Measurements from ENCODE around the gene GNL1. TPM values are rescaled to one million over a fixed set of nuclear protein-coding genes. Genes with fewer than 3 reads are reported as not detected.

GNL1 gene
- total RNA-seq, 1 experiment from 2014 or later: 81.3 TPM

DNA sequence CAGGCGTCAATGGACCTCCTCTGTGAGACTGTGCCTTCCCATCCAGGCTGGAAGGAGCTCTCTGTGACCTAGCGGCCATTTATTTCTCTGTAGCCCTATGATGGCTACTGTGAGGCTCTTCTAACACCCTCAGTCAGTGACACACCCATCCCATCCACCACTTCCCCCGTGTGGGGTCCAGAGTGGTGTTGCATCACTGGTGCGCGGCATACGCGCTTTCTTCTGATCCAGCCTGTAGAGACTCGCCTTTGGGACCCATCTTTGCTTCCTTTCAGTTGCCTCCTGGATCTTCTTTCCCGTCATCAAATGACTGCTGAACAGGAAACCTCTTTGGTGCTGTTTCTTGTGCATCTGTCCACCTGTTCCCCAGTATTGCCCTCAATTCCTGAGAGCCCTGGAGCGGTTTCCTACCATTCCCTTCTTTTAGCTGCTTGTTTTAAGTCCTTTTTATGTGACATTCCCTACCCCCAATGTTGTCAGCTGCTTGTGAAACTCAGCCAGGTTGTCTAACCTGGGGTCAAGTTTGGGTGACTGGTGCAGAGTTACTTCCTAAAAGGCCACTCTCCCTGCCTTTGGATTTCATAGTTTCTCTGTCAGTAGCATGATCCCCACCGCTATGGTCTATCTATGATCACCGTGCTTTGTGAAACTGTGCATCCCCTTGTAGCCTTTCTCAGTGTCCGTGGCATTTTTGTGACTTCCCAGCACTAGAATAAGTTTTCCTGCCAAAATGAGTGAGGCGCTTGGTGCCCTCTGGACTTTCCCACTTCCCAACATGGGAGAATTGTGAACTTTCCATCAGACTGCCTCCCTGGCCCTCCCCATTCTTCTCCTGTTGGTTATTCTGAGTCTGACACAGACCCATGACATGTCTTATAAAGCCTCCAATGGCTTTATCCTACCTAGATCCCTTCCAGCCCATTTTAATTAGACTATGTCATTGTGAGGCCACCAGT, 6.5 kb upstream of the GNL1 start:
- H3K9me3 Mint-ChIP-seq (ENCODE audit: low read depth, unreplicated experiment): no peaks in the 10 kb centered on the region
- no peak overlapping the region for H3K4me3 Mint-ChIP-seq (ENCODE audit: low read depth, unreplicated experiment)
- no TSS peak for BruUV-seq (replicated peaks)
- intact Hi-C loops (cut with micrococcal nuclease; ENCODE audit: unreplicated experiment): no loop called here
- no peaks in the 10 kb centered on the region for H3K27me3 Mint-ChIP-seq (ENCODE audit: unreplicated experiment)
- CTCF ChIA-PET: no interaction called here
- H3K4me1 Mint-ChIP-seq (ENCODE audit: low read depth, unreplicated experiment): peaks cover 12% of the 10 kb centered on the region
- no peak overlapping the region for H3K27ac Mint-ChIP-seq (ENCODE audit: unreplicated experiment)
- TF ChIP-seq, protein P1, sequence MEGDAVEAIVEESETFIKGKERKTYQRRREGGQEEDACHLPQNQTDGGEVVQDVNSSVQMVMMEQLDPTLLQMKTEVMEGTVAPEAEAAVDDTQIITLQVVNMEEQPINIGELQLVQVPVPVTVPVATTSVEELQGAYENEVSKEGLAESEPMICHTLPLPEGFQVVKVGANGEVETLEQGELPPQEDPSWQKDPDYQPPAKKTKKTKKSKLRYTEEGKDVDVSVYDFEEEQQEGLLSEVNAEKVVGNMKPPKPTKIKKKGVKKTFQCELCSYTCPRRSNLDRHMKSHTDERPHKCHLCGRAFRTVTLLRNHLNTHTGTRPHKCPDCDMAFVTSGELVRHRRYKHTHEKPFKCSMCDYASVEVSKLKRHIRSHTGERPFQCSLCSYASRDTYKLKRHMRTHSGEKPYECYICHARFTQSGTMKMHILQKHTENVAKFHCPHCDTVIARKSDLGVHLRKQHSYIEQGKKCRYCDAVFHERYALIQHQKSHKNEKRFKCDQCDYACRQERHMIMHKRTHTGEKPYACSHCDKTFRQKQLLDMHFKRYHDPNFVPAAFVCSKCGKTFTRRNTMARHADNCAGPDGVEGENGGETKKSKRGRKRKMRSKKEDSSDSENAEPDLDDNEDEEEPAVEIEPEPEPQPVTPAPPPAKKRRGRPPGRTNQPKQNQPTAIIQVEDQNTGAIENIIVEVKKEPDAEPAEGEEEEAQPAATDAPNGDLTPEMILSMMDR (IDR thresholded peaks at IDR 0.05; ENCODE audit: unreplicated experiment): no peak
- peaks cover 35% of the 10 kb centered on the region for H3K36me3 Mint-ChIP-seq (ENCODE audit: insufficient read depth, unreplicated experiment)
- no peak for DNase-seq

DNA sequence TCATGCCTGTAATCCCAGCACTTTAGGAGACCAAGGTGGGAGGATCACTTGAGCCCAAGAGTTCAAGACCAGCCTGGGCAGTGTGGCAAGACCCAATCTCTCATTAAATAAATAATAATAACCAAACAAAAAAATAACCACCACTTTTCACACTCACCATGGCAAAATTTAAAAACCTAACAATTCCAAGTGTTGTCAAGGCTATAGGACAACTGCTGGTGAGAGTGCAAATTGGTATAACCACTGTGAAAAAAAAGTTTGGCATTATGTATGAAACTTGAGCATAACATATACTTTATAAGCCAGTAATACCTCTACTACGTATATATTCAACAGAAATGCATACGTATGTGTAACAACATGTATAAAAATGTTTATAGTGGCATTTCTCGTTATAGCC, 4.6 kb upstream of the GNL1 start:
- H3K27ac Mint-ChIP-seq (ENCODE audit: unreplicated experiment): no peak overlapping the region
- intact Hi-C loops (cut with micrococcal nuclease; ENCODE audit: unreplicated experiment): no loop called here
- DNase-seq: no peak
- H3K9me3 Mint-ChIP-seq (ENCODE audit: low read depth, unreplicated experiment): no peaks in the 10 kb centered on the region
- no TSS peak for BruUV-seq (replicated peaks)
- no peak overlapping the region for H3K4me3 Mint-ChIP-seq (ENCODE audit: low read depth, unreplicated experiment)
- H3K36me3 Mint-ChIP-seq (ENCODE audit: insufficient read depth, unreplicated experiment): peaks cover 49% of the 10 kb centered on the region
- peaks cover 16% of the 10 kb centered on the region for H3K4me1 Mint-ChIP-seq (ENCODE audit: low read depth, unreplicated experiment)
- TF ChIP-seq, protein P1 (IDR thresholded peaks at IDR 0.05; ENCODE audit: unreplicated experiment): no peak
- CTCF ChIA-PET: no interaction called here
- H3K27me3 Mint-ChIP-seq (ENCODE audit: unreplicated experiment): no peaks in the 10 kb centered on the region

DNA sequence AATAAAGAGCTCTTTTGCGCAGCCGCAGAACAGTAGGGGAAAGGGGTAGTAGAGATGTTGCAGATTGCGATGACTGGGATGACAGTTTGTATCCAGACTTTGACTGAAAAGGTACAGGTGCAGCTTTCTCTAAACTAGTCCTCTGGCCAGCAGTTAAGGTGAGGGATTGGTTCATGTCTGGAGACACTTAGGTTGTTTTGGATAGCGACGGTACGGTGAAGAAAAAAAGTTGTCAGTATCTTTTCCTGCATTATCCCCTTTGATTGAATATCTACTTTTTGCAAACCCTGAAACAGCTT, 1.3 kb upstream of the GNL1 start:
- no peaks in the 10 kb centered on the region for H3K9me3 Mint-ChIP-seq (ENCODE audit: low read depth, unreplicated experiment)
- CTCF ChIA-PET: interaction anchor here (0.5 to 2.8 kb wide), 3 partner anchors 13 to 33 kb away, joined by 4 to 8 read pairs (median 4); partner anchors contain the start of gene ABCF1
- no peak for DNase-seq
- TF ChIP-seq, protein P1 (IDR thresholded peaks at IDR 0.05; ENCODE audit: unreplicated experiment): no peak
- H3K36me3 Mint-ChIP-seq (ENCODE audit: insufficient read depth, unreplicated experiment): peaks cover 56% of the 10 kb centered on the region
- intact Hi-C loops (cut with micrococcal nuclease; ENCODE audit: unreplicated experiment): no loop called here
- TSS peak; percentile 49 for BruUV-seq (replicated peaks)
- peak overlapping the region; percentile 91 for H3K4me3 Mint-ChIP-seq (ENCODE audit: low read depth, unreplicated experiment)
- H3K27me3 Mint-ChIP-seq (ENCODE audit: unreplicated experiment): no peaks in the 10 kb centered on the region
- peak overlapping the region; percentile 97 for H3K27ac Mint-ChIP-seq (ENCODE audit: unreplicated experiment)
- H3K4me1 Mint-ChIP-seq (ENCODE audit: low read depth, unreplicated experiment): peaks cover 25% of the 10 kb centered on the region

DNA sequence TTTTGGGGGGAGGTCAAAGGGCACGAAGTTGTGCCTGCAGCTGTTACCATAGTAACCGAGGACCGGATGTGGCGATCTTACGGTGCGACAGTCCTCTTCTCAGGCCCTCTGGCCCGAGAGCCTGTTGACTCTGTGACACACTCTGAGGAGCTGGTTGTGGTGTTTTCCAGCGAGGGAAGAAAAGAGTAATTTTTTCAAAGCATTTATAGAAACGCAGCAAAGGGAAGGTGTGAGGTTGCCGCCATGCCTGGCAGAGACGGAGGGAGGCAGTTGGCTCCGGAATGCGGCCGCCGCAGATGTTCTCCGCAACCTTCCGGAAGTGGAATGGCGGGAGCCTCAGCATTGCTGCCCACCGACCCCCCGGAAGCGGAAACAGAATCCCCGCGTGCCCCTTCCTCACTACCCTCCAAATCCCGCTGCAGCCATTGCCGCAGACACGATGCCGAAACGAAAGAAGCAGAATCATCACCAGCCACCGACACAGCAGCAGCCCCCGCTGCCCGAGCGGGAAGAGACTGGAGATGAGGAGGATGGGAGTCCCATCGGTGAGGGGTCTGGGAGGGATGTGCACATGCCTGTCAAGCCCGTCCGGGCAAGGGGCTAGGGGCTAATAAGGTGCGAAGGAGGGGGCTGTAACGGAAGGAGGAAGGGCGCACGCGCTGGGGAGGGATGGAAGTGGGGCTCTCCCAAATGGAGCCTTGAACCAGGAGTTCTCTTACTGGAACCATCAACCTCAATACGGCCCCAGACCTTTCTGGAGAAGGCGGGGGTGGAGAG, 805 bp upstream of the GNL1 start, which contains the start of gene PRR3:
TSS of gene PRR3 (plus strand) at position 390 of the 777 bp plus-strand sequence. CDS start at position 440, 50 bp downstream.
- Mint-ChIP-seq H3K4me1 (ENCODE audit: low read depth, unreplicated experiment) (peaks cover 25% of the 10 kb centered on the region), H3K4me3 (ENCODE audit: low read depth, unreplicated experiment) (peak within 1 kb of the TSS; percentile 91), H3K27me3 (ENCODE audit: unreplicated experiment) (no peaks in the 10 kb centered on the region), H3K9me3 (ENCODE audit: low read depth, unreplicated experiment) (no peaks in the 10 kb centered on the region), H3K36me3 (ENCODE audit: insufficient read depth, unreplicated experiment) (peaks cover 56% of the 10 kb centered on the region), H3K27ac (ENCODE audit: unreplicated experiment) (peak within 1 kb of the TSS; percentile 97)
- BruUV-seq (replicated peaks): no TSS peak
- intact Hi-C loops (cut with micrococcal nuclease; ENCODE audit: unreplicated experiment): no loop called here
- DNase-seq: peak; percentile 90
- CTCF ChIA-PET: interaction anchor here (0.5 to 2.8 kb wide), 4 partner anchors 12 to 34 kb away, joined by 4 to 8 read pairs (median 4); partner anchors contain the start of gene ABCF1
- TF ChIP-seq, protein P1 (IDR thresholded peaks at IDR 0.05; ENCODE audit: unreplicated experiment): no peak

Measured in Calu3 (cell line).